Measurements from ENCODE around the gene SLC38A10. TPM values are rescaled to one million over a fixed set of nuclear protein-coding genes. Genes with fewer than 3 reads are reported as not detected.

The SLC38A10 gene
- total and polyA plus RNA-seq, 2 of the 13 experiments (the other 11 are each of a cell fraction or from before 2014, with no cell fraction given): 23.4 to 55.8 TPM

GRCh38 chr17:81260171-81260570, 34.9 kb downstream of the SLC38A10 start (continued):
- no peak for TF ChIP-seq BATF2 (CRISPR knock-in tag; IDR thresholded peaks at IDR 0.05)
- no peak for TF ChIP-seq ZNF512B (CRISPR knock-in tag; IDR thresholded peaks at IDR 0.05; ENCODE audit: borderline replicate concordance)
- TF ChIP-seq ZBTB1 (CRISPR knock-in tag; IDR thresholded peaks at IDR 0.05; ENCODE audit: borderline replicate concordance): no peak

GRCh38 chr17:81259058-81259605, 36.0 kb downstream of the SLC38A10 start:
- DNase-seq (ENCODE audit: low spot score): no peak
- Histone ChIP-seq H3K27ac (ENCODE audit: extremely low read length, insufficient read depth, low read length) (no peak overlapping the region), H3K4me1 (ENCODE audit: insufficient read depth, low read length) (peaks cover 11% of the 10 kb centered on the region; the same call in 1 of the 2 replicates), H3K9ac (ENCODE audit: insufficient read depth, low read depth, low read length) (no peak overlapping the region), H3K9me3 (ENCODE audit: low read length) (no peaks in the 10 kb centered on the region), H3K36me3 (replicated peaks in 1 of 2; ENCODE audit: control insufficient read depth in 1 of 2, insufficient read depth in 2 of 2, low read length in 2 of 2) (peaks cover 28 to 55% of the 10 kb centered on the region in 2 experiments), H3K4me3 (replicated peaks in 1 of 3; ENCODE audit: insufficient read depth in 1 of 3, low read depth in 2 of 3, low read length in 3 of 3) (no peak overlapping the region), H3K4me2 (ENCODE audit: low read depth, low read length) (no peak overlapping the region), H4K20me1 (ENCODE audit: insufficient read depth, low read length) (no peaks in the 10 kb centered on the region; the same call in 1 of the 2 replicates), H3K79me2 (ENCODE audit: insufficient read depth, low read length) (no peaks in the 10 kb centered on the region), H3K27me3 (ENCODE audit: control insufficient read depth in 1 of 2, insufficient read depth in 2 of 2, low read length in 2 of 2) (no peaks in the 10 kb centered on the region), H2AFZ (ENCODE audit: low read length) (no peak overlapping the region)
- no TSS peak for BruUV-seq (replicated peaks)
- TF ChIP-seq MTA3 (CRISPR knock-in tag; IDR thresholded peaks at IDR 0.05): no peak
- no peak for TF ChIP-seq ZNF136 (CRISPR knock-in tag; IDR thresholded peaks at IDR 0.05; ENCODE audit: low read depth)
- no peak for TF ChIP-seq TFE3 (CRISPR knock-in tag; IDR thresholded peaks at IDR 0.05)
- no peak for TF ChIP-seq SSRP1 (CRISPR knock-in tag; IDR thresholded peaks at IDR 0.05)
- no peak for TF ChIP-seq ZNF782 (CRISPR knock-in tag; IDR thresholded peaks at IDR 0.05; ENCODE audit: borderline replicate concordance)
- TF ChIP-seq STAT6 (CRISPR knock-in tag; IDR thresholded peaks at IDR 0.05; ENCODE audit: borderline replicate concordance): no peak
- no peak for TF ChIP-seq ZNF784 (CRISPR knock-in tag; IDR thresholded peaks at IDR 0.05; ENCODE audit: borderline replicate concordance)
- 93% methylated on average over 23 of the region's 23 CpGs for WGBS (ENCODE audit: low lambda C conversion rate)
- in situ Hi-C loops (cut with HindIII; ENCODE audit: extremely low pct_ligation_motif_present, low pct_unique_long_range_greater_than_20kb): loop anchor here (5.0 kb wide), 1 partner anchor 223 kb away; no protein-coding TSS in a partner anchor
- CTCF ChIA-PET (ENCODE audit: low intra/inter-chr PET ratio, low total read pairs): no interaction called here
- intact Hi-C loops (cut with micrococcal nuclease; ENCODE audit: unreplicated experiment): no loop called here
- FAIRE-seq: no peak
- POLR2A ChIA-PET: no interaction called here
- ATAC-seq: no peak

Data from HepG2 (cell line).